H1 (cell line): Measurements from ENCODE around the gene QSOX1. TPM values are rescaled to one million over a fixed set of nuclear protein-coding genes. Genes with fewer than 3 reads are reported as not detected.

Experiments
- CTCF ChIA-PET: fragments of 300-600 bp; sonication (Branson Sonifier 250); formaldehyde crosslinking; loops from one replicate; lab custom pipeline; 2021; ENCODE audit not compliant: partially characterized antibody; lab: Charles Lee
- POLR2A ChIA-PET: fragments of 300-600 bp; sonication (Branson Sonifier 250); formaldehyde crosslinking; loops from one replicate; lab custom pipeline; 2021; ENCODE audit warnings: inconsistent platforms; ENCODE audit not compliant: partially characterized antibody; lab: Charles Lee
- DNase-seq, 2 experiments: peaks; one replicate each; pipeline versions ENCODE4 v3.0.0 to v3.0.0-alpha.2; 2010 to 2022; ENCODE audit warnings: low spot score in 2 of 2, low read depth in 1 of 2, mixed read lengths in 1 of 2
- FAIRE-seq: peaks from 2 replicates; lab custom pipeline; 2011; peaks lifted over from hg19 to GRCh38; lab: Jason Lieb, UNC
- H2AFZ ChIP-seq: 2 replicates; pipeline ENCODE4 v1.8.1; 2012; ENCODE audit warnings: low read length, inconsistent platforms
- H2AK5ac ChIP-seq: 2 replicates; pipeline ENCODE4 v1.6.1; 2013; ENCODE audit warnings: low read depth, low read length
- H2BK120ac ChIP-seq: replicated peaks from 2 replicates; pipeline ENCODE3; 2013; ENCODE audit warnings: low read depth, low read length, inconsistent platforms
- H2BK12ac ChIP-seq: 2 replicates; pipeline ENCODE4 v1.6.1; 2013; ENCODE audit warnings: low read depth, low read length
- H2BK15ac ChIP-seq: 2 replicates; pipeline ENCODE4 v1.6.1; 2013; ENCODE audit warnings: low read length
- H2BK20ac ChIP-seq: 2 replicates; pipeline ENCODE4 v1.6.1; 2013; ENCODE audit warnings: low read length
- H2BK5ac ChIP-seq: 2 replicates; pipeline ENCODE4 v1.6.1; 2013; ENCODE audit warnings: low read depth, low read length
- H3K14ac ChIP-seq: 2 replicates; pipeline ENCODE4 v1.6.1; 2013; ENCODE audit warnings: inconsistent platforms; ENCODE audit not compliant: insufficient read length
- H3K18ac ChIP-seq: 2 replicates; pipeline ENCODE4 v1.6.1; 2013; ENCODE audit warnings: low read length; ENCODE audit errors: extremely low read depth
- H3K23ac ChIP-seq: 2 replicates; pipeline ENCODE4 v1.6.1; 2013; ENCODE audit warnings: inconsistent platforms; ENCODE audit not compliant: insufficient read length
- H3K23me2 ChIP-seq: 2 replicates; pipeline ENCODE4 v1.6.1; 2013; ENCODE audit warnings: low read depth, low read length
- H3K27ac ChIP-seq: 2 replicates; pipeline ENCODE4 v1.6.1; 2011; ENCODE audit warnings: low read depth, low read length, inconsistent platforms
- H3K27me3 ChIP-seq, 4 experiments: replicated peaks in 1 of 4; 1 replicate in 1 of 4; 2 replicates in 3 of 4; pipeline versions ENCODE4 v1.6.1 to v1.8.1; 2011 to 2013; ENCODE audit warnings: low read length in 3 of 4, mild to moderate bottlenecking in 3 of 4, inconsistent platforms in 2 of 4, mixed read lengths in 2 of 4, moderate library complexity in 1 of 4; ENCODE audit not compliant: control insufficient read depth in 3 of 4, insufficient read depth in 3 of 4; ENCODE audit errors: extremely low read depth in 1 of 4
- H3K36me3 ChIP-seq, 4 experiments: 2 replicates each; pipeline versions ENCODE4 v1.6.1 to v1.8.1; 2011 to 2013; ENCODE audit warnings: mild to moderate bottlenecking in 4 of 4, low read length in 3 of 4, moderate library complexity in 2 of 4, control low read depth in 1 of 4, inconsistent platforms in 1 of 4; ENCODE audit not compliant: insufficient read depth in 4 of 4, control insufficient read depth in 2 of 4
- H3K4ac ChIP-seq: replicated peaks from 2 replicates; pipeline ENCODE3; 2013; ENCODE audit warnings: low read length, low read depth, mixed read lengths, inconsistent platforms; ENCODE audit not compliant: insufficient read length
- H3K4me1 ChIP-seq, 4 experiments: replicated peaks in 1 of 4; 1 replicate in 1 of 4; 2 replicates in 3 of 4; pipeline versions ENCODE4 v1.6.1 to v1.8.1; 2011 to 2013; ENCODE audit warnings: low read length in 3 of 4, inconsistent platforms in 2 of 4, mixed read lengths in 1 of 4; ENCODE audit not compliant: insufficient read depth in 4 of 4, control insufficient read depth in 3 of 4
- H3K4me2 ChIP-seq, 2 experiments: 2 replicates each; pipeline versions ENCODE4 v1.6.1 to v1.8.1; 2011 to 2013; ENCODE audit warnings: low read depth in 2 of 2, low read length in 2 of 2, control low read depth in 1 of 2, inconsistent platforms in 1 of 2, mild to moderate bottlenecking in 1 of 2; ENCODE audit not compliant: insufficient read depth in 1 of 2
- H3K4me3 ChIP-seq, 4 experiments: fragments of 200-600, 300-600 bp in 1 of 4; sonication (generic), shearing (Covaris generic), sonication (Bioruptor Twin) in 1 of 4; 2 replicates each; pipeline versions ENCODE4 v1.5.1 to v1.8.1; 2011 to 2016; ENCODE audit warnings: low read length in 4 of 4, low read depth in 3 of 4, control low read depth in 2 of 4, inconsistent platforms in 2 of 4, mild to moderate bottlenecking in 2 of 4, mixed read lengths in 1 of 4, moderate library complexity in 1 of 4; ENCODE audit not compliant: insufficient read depth in 2 of 4; ENCODE audit errors: extremely low read depth in 1 of 4
- H3K56ac ChIP-seq: replicated peaks from 2 replicates; pipeline ENCODE3; 2013; ENCODE audit warnings: low read depth, mild to moderate bottlenecking, mixed read lengths, low read length, inconsistent platforms; ENCODE audit not compliant: insufficient read length
- H3K79me1 ChIP-seq: 2 replicates; pipeline ENCODE4 v1.6.1; 2013; ENCODE audit warnings: low read depth, low read length, control low read depth
- H3K79me2 ChIP-seq, 2 experiments: 2 replicates each; pipeline versions ENCODE4 v1.6.1 to v1.8.1; 2012 to 2013; ENCODE audit warnings: low read length in 2 of 2, mild to moderate bottlenecking in 2 of 2, inconsistent platforms in 1 of 2; ENCODE audit not compliant: insufficient read depth in 2 of 2, control insufficient read depth in 1 of 2
- H3K9ac ChIP-seq, 4 experiments: replicated peaks in 1 of 4; 1 replicate in 1 of 4; 2 replicates in 3 of 4; pipeline versions ENCODE4 v1.6.1 to v1.8.1; 2011 to 2013; ENCODE audit warnings: low read depth in 3 of 4, low read length in 3 of 4, control low read depth in 2 of 4, mild to moderate bottlenecking in 2 of 4, moderate library complexity in 2 of 4, inconsistent platforms in 1 of 4; ENCODE audit errors: extremely low read depth in 1 of 4
- H3K9me3 ChIP-seq, 2 experiments: 2 replicates each; pipeline versions ENCODE4 v1.6.1 to v1.8.1; 2012 to 2013; ENCODE audit warnings: mild to moderate bottlenecking in 2 of 2, moderate library complexity in 2 of 2, control low read depth in 1 of 2, inconsistent platforms in 1 of 2, low read depth in 1 of 2, low read length in 1 of 2, mixed read lengths in 1 of 2; ENCODE audit not compliant: insufficient read depth in 2 of 2
- H4K20me1 ChIP-seq, 2 experiments: replicated peaks in 1 of 2; 2 replicates each; pipeline versions ENCODE3 to v1.8.1; 2011 to 2013; ENCODE audit warnings: inconsistent platforms in 2 of 2, low read length in 2 of 2, mild to moderate bottlenecking in 1 of 2; ENCODE audit not compliant: insufficient read depth in 2 of 2, control insufficient read depth in 1 of 2
- H4K5ac ChIP-seq: 2 replicates; pipeline ENCODE4 v1.6.1; 2013; ENCODE audit warnings: low read length, low read depth, mixed read lengths, inconsistent platforms; ENCODE audit not compliant: insufficient read length
- H4K8ac ChIP-seq: 2 replicates; pipeline ENCODE4 v1.8.0; 2013; ENCODE audit warnings: mild to moderate bottlenecking, moderate library complexity, low read length, inconsistent platforms; ENCODE audit not compliant: insufficient read depth; ENCODE audit errors: extremely low read depth
- H4K91ac ChIP-seq: replicated peaks from 2 replicates; pipeline ENCODE3; 2013; ENCODE audit warnings: low read length, mixed read lengths, inconsistent platforms; ENCODE audit not compliant: insufficient read length
- BRCA1 ChIP-seq: IDR thresholded peaks from 2 replicates; pipeline ENCODE4 v1.6.1; 2012; ENCODE audit warnings: low read depth, low read length, improper control_type of control experiment
- KDM4A ChIP-seq: IDR thresholded peaks from one replicate; pipeline ENCODE4 v1.7.1; 2012; ENCODE audit warnings: low read depth, mild to moderate bottlenecking, moderate library complexity, low read length, inconsistent platforms; ENCODE audit not compliant: severe bottlenecking
- RBBP5 ChIP-seq: IDR thresholded peaks from 2 replicates; pipeline ENCODE4 v1.7.1; 2012; ENCODE audit warnings: low read depth, mild to moderate bottlenecking, inconsistent platforms, low read length, moderate library complexity, borderline replicate concordance
- WGBS, 2 experiments: shearing (Covaris generic) in 1 of 2; methylation state at CpG; one replicate each; pipeline versions ENCODE4 v1.1.6 to v1.1.7; 2013 to 2015; ENCODE audit warnings: low lambda C conversion rate in 2 of 2, mixed read lengths in 2 of 2, inconsistent platforms in 1 of 2, low coverage in 1 of 2, missing lambda C conversion rate in 1 of 2; ENCODE audit not compliant: insufficient replicate concordance in 2 of 2, insufficient coverage in 1 of 2, insufficient read length in 1 of 2; ENCODE audit errors: extremely low coverage in 1 of 2, missing lambda C conversion rate in 1 of 2; 5-methylcytosine and 5-hydroxymethylcytosine counted together
- polyA plus RNA-seq, 7 experiments: library from polyadenylated mRNA; depleted of rRNA in 3 of 7; stranded (reverse) in 5 of 7; unstranded in 2 of 7; fragments of >200 nt in 5 of 7; fragments of 200-250 nt in 2 of 7; gene quantifications; 1 replicate in 5 of 7; 2 replicates in 1 of 7; 4 replicates in 1 of 7; pipeline versions ENCODE4 v1.2.1 to v1.2.3, GENCODE V29; 2011 to 2013; ENCODE audit warnings: missing spikeins in 2 of 7, mixed read lengths in 2 of 7
- total RNA-seq: library from RNA; stranded (reverse); fragmentation: NEBNext Ultra II Directional; extraction: Animal tissue kit (Norgen Biotek cat#: 25700); gene quantifications from 2 replicates; pipeline ENCODE4 v1.2.1, GENCODE V29; 2021

The QSOX1 gene
- total and polyA plus RNA-seq, 2 of the 8 experiments (the other 6 are each of a cell fraction or from before 2014, with no cell fraction given), result 97.7 to 123 TPM

DNA sequence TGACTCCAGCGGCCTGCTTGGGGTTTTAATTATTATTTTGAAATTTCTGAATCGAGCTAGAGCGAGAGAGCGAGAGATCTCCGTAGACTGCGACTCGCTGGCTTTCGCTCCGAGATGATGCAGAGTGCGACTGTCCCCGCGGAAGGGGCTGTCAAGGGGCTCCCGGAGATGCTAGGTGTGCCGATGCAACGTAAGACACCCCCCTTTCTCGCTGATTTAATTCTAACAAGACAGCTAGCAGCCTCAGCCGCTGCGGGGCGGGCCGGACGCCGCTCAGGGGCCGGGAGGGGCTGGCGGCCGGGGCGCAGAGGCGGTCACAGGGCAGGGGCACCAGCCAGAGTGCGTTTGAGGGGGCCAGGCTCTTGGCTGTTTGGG is 75.7 kb downstream of the QSOX1 start:
- Histone ChIP-seq H3K79me1 (peaks cover 2% of the 10 kb centered on the region; the same call in 1 of the 2 replicates), H3K27ac (no peak overlapping the region), H3K36me3 (no peaks in the 10 kb centered on the region; a peak in 1 of 8 replicates), H3K4me2 (peak overlapping the region; percentile 80 to 91), H3K4me1 (peaks cover 13 to 33% (median 22%) of the 10 kb centered on the region in 4 experiments), H2BK12ac (0 out of 2 replicates have a peak overlapping the region, but pooled peaks have one; percentile 75), H3K23ac (no peak overlapping the region), H3K9me3 (peaks cover 0 to 4% of the 10 kb centered on the region in 2 experiments; a peak in 1 of 4 replicates), H2BK120ac (no peak overlapping the region), H4K5ac (no peak overlapping the region), H2BK5ac (peak overlapping the region; percentile 75; the same call in 1 of the 2 replicates), H2BK15ac (no peak overlapping the region; the same call in 1 of the 2 replicates), H2AFZ (no peak overlapping the region), H3K27me3 (peaks cover 44 to 76% (median 65%) of the 10 kb centered on the region in 4 experiments), H3K79me2 (no peaks in the 10 kb centered on the region), H3K4ac (no peak overlapping the region), H3K4me3 (peak overlapping the region; percentile 45 to 71 (median 62)), H4K20me1 (peaks cover 0 to 13% of the 10 kb centered on the region in 2 experiments), H3K18ac (peak overlapping the region; percentile 55), H3K9ac (no peak overlapping the region), H3K56ac (no peak overlapping the region), H3K14ac (no peak overlapping the region), H2BK20ac (0 out of 2 replicates have a peak overlapping the region, but pooled peaks have one; percentile 48), H4K91ac (no peak overlapping the region), H4K8ac (no peak overlapping the region), H3K23me2 (peaks cover 35% of the 10 kb centered on the region; the same call in 1 of the 2 replicates), H2AK5ac (no peak overlapping the region)
- WGBS, 2 experiments, result 1% methylated on average over 25 of the region's 28 CpGs; no CpG with 5 or more reads in 1 of the 2 experiments
- TF ChIP-seq BRCA1, result no peak
- TF ChIP-seq KDM4A, result peak; percentile 79
- peak; percentile 12; the same call in 1 of the 2 replicates for TF ChIP-seq RBBP5
- ChIA-PET CTCF (interaction anchor here (0.9 to 6.9 kb wide), 12 partner anchors 10 to 213 kb away, joined by 4 to 65 read pairs (median 6); no protein-coding TSS in a partner anchor), POLR2A (interaction anchor here (1.0 to 3.9 kb wide), 9 partner anchors 8 to 42 kb away, joined by 3 to 29 read pairs (median 7); no protein-coding TSS in a partner anchor)
- FAIRE-seq (no peak), DNase-seq (no peak)
